ENCODE measurements around the gene BRD7.

- TF ChIP-seq POLR2A (IDR thresholded peaks at IDR 0.05) (no peak), CTCF (IDR thresholded peaks at IDR 0.05 in 4 of 5, conservative IDR thresholded peaks at IDR 0.05 in 1 of 5) (no peak)
Measured at GRCh38 chr16:50304467-50305440, 64.0 kb downstream of the BRD7 start.

Data from gastrocnemius medialis (tissue), 4 donors.